ENCODE data around the gene ZBTB8A. TPM values are rescaled to one million over a fixed set of nuclear protein-coding genes. Genes with fewer than 3 reads are reported as not detected.

Gene ZBTB8A
- total and polyA plus RNA-seq, 10 of the 15 experiments (the other 5 are each of a cell fraction or from before 2014, with no cell fraction given) = 0.48 to 4.7 (median 2.4) TPM

DNA sequence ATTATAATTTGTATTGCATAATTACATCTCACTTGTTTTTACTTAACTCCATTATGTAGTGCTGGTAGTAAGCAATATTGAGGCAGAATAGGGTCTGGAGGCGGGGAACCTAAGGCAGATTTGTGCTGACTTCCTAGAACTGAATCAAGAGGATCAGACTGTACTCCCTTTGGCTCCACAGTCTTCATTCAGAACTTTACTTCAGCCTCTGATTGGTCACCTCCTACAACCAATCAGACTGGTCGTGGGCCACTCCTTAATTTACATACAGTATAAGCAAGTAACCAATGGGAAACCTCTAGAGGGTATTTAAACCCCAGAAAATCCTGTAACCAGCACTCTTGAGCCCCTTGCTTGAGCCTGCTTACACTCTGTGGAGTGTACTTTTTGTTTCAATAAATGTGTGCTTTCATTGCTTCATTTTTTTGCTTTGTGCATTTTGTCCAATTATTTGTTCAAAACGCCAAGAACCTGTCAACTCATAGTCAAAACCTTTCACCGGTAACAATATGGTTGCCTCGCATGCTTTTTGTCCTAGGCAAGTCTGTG lies 79.5 kb downstream of the ZBTB8A start (continued):
- no peak for TF ChIP-seq NRF1 (conservative IDR thresholded peaks at IDR 0.05; ENCODE audit: low read depth, low read length)

DNA sequence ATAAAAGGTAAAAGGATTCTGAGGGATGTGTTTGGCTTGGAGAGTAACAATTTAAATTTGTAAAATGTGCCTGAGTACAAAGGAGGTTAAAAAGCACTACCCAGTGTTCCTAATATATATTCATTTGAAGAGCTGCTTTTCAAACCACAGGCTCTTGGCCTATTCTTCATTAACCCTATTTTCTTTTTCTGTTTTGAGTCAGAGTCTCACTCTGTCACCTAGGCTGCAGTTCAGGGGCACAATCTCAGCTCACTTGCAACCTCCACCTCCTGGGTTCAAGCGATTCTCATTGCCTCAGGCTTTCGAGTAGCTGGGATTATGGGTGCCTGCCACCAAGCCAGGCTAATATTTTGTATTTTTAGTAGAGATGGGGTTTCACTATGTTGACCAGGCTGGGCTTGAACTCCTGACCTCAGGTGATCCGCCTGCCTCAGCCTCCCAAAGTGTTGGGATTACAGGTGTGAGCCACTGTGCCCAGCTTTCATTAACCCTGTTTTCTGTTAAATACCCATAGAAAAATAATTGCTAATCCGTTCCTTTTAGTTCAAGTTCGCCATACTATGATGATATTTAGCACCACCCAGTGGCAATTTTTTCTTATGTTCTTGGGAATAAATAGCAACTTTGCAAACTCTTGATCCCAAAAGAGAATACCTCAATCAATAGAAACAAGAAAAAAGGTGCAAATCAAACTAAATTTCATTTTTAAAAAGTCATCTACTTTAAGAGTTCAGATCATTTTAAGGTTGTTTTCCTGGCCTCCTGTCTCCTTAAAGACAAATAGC lies 80.7 kb downstream of the ZBTB8A start:
- POLR2A ChIA-PET = interaction anchor here (0.9 to 1.4 kb wide), 4 partner anchors 27 to 120 kb away, joined by 3 to 12 read pairs (median 4); partner anchors contain the start of gene RBBP4
- ATAC-seq (peak; percentile 90), DNase-seq (ENCODE audit: low read depth, low spot score) (peak; percentile 72), FAIRE-seq (peak; percentile 84)
- Histone ChIP-seq H2AFZ (ENCODE audit: control insufficient read depth, low read depth, low read length) (no peak overlapping the region), H3K4me2 (ENCODE audit: control insufficient read depth, insufficient read depth) (peak overlapping the region; percentile 72), H3K4me3 (peak overlapping the region; percentile 12; the same call in 1 of the 2 replicates), H3K79me2 (ENCODE audit: control insufficient read depth, insufficient read depth, low read length) (peaks cover 12% of the 10 kb centered on the region), H3K27ac (ENCODE audit: control insufficient read depth, insufficient read depth) (peak overlapping the region; percentile 80), H3K27me3 (replicated peaks in 1 of 2; ENCODE audit: control insufficient read depth in 2 of 2, insufficient read depth in 2 of 2, low read length in 1 of 2) (no peaks in the 10 kb centered on the region), H4K20me1 (ENCODE audit: control insufficient read depth, insufficient read depth) (no peaks in the 10 kb centered on the region), H3K4me1 (ENCODE audit: control insufficient read depth, insufficient read depth, low read length) (peaks cover 39% of the 10 kb centered on the region), H3K9ac (ENCODE audit: control insufficient read depth, insufficient read depth, low read length) (peak overlapping the region; percentile 38; the same call in 1 of the 2 replicates), H3K36me3 (ENCODE audit: control insufficient read depth in 2 of 2, insufficient read depth in 2 of 2, low read length in 1 of 2) (peaks cover 0 to 11% of the 10 kb centered on the region in 2 experiments; a peak in 3 of 4 replicates), H3K9me3 (replicated peaks; ENCODE audit: control insufficient read depth, insufficient read depth, low read length) (peaks cover 4% of the 10 kb centered on the region)
- 0% methylated on average over 5 of the region's 5 CpGs for WGBS (ENCODE audit: insufficient coverage, insufficient replicate concordance, low lambda C conversion rate, missing lambda C conversion rate)
- intact Hi-C loops (cut with micrococcal nuclease; ENCODE audit: unreplicated experiment) (loop anchor here (1.0 kb wide), 1 partner anchor 100 kb away; no protein-coding TSS in a partner anchor), in situ Hi-C loops (cut with MboI) (no loop called here)
- CTCF ChIA-PET = interaction anchor here (0.6 to 2.6 kb wide), 23 partner anchors 10 to 1324 kb away, joined by 3 to 38 read pairs (median 3); partner anchors contain the start of genes BSDC1, RBBP4 and ZBTB8OS
- RAD21 ChIA-PET (ENCODE audit: unreplicated experiment) = interaction anchor here (0.7 to 2.6 kb wide), 10 partner anchors 28 to 359 kb away, joined by 3 to 20 read pairs (median 3); partner anchors contain the start of genes RBBP4 and ZBTB8OS
- SMC1A ChIA-PET (ENCODE audit: uncharacterized antibody, unreplicated experiment) = interaction anchor here (0.6 to 2.5 kb wide), 11 partner anchors 10 to 174 kb away, joined by 3 to 19 read pairs (median 4); no protein-coding TSS in a partner anchor
- BruUV-seq (replicated peaks) = no TSS peak
- TF ChIP-seq IKZF1 (conservative IDR thresholded peaks at IDR 0.05) = peak; percentile 69; the same call in 1 of the 2 replicates
- TF ChIP-seq TCF3 (IDR thresholded peaks at IDR 0.05; ENCODE audit: borderline replicate concordance, insufficient read depth, low read depth, low read length) = no peak
- no peak for TF ChIP-seq ZNF274 (IDR thresholded peaks at IDR 0.05; ENCODE audit: insufficient read depth, insufficient read length)
- 0 out of 2 replicates have a peak, but pooled peaks have one; percentile 45 for TF ChIP-seq RCOR1 (conservative IDR thresholded peaks at IDR 0.05; ENCODE audit: low read depth, low read length)
- no peak for TF ChIP-seq TCF7 (IDR thresholded peaks at IDR 0.05; ENCODE audit: borderline replicate concordance)
- TF ChIP-seq SREBF1 (IDR thresholded peaks at IDR 0.05; ENCODE audit: low read length) = peak; percentile 39; the same call in 1 of the 2 replicates
- no peak for TF ChIP-seq CEBPB (IDR thresholded peaks at IDR 0.05; ENCODE audit: borderline replicate concordance in 1 of 2, low read depth in 2 of 2, low read length in 2 of 2)
- no peak for TF ChIP-seq SMARCA5 (IDR thresholded peaks at IDR 0.05)
- no peak for TF ChIP-seq STAT3 (IDR thresholded peaks at IDR 0.05; ENCODE audit: low read depth, low read length)
- no peak for TF ChIP-seq TARDBP (IDR thresholded peaks at IDR 0.05; ENCODE audit: borderline replicate concordance)
- TF ChIP-seq, protein P1, sequence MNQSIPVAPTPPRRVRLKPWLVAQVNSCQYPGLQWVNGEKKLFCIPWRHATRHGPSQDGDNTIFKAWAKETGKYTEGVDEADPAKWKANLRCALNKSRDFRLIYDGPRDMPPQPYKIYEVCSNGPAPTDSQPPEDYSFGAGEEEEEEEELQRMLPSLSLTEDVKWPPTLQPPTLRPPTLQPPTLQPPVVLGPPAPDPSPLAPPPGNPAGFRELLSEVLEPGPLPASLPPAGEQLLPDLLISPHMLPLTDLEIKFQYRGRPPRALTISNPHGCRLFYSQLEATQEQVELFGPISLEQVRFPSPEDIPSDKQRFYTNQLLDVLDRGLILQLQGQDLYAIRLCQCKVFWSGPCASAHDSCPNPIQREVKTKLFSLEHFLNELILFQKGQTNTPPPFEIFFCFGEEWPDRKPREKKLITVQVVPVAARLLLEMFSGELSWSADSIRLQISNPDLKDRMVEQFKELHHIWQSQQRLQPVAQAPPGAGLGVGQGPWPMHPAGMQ (IDR thresholded peaks at IDR 0.05; ENCODE audit: borderline replicate concordance) = no peak
- no peak for TF ChIP-seq SRF (IDR thresholded peaks at IDR 0.05; ENCODE audit: low read depth in 2 of 2, low read length in 2 of 2)
- peak; percentile 51; the same call in 1 of the 2 replicates for TF ChIP-seq EED (IDR thresholded peaks at IDR 0.05; ENCODE audit: low read depth)
- TF ChIP-seq, protein P2, sequence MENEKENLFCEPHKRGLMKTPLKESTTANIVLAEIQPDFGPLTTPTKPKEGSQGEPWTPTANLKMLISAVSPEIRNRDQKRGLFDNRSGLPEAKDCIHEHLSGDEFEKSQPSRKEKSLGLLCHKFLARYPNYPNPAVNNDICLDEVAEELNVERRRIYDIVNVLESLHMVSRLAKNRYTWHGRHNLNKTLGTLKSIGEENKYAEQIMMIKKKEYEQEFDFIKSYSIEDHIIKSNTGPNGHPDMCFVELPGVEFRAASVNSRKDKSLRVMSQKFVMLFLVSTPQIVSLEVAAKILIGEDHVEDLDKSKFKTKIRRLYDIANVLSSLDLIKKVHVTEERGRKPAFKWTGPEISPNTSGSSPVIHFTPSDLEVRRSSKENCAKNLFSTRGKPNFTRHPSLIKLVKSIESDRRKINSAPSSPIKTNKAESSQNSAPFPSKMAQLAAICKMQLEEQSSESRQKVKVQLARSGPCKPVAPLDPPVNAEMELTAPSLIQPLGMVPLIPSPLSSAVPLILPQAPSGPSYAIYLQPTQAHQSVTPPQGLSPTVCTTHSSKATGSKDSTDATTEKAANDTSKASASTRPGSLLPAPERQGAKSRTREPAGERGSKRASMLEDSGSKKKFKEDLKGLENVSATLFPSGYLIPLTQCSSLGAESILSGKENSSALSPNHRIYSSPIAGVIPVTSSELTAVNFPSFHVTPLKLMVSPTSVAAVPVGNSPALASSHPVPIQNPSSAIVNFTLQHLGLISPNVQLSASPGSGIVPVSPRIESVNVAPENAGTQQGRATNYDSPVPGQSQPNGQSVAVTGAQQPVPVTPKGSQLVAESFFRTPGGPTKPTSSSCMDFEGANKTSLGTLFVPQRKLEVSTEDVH (IDR thresholded peaks at IDR 0.05; ENCODE audit: low read depth, partially characterized antibody) = no peak
- no peak for TF ChIP-seq SIX5 (IDR thresholded peaks at IDR 0.05; ENCODE audit: low read depth, low read length, severe bottlenecking)
- no peak for TF ChIP-seq EZH2 (IDR thresholded peaks at IDR 0.05; ENCODE audit: borderline replicate concordance, control insufficient read depth, low read depth, low read length)
